ENCODE measurements around the gene SLC35F3. TPM values are rescaled to one million over a fixed set of nuclear protein-coding genes. Genes with fewer than 3 reads are reported as not detected.

Gene SLC35F3
- polyA plus RNA-seq, 1 of the 3 experiments (the other 2 are of a cell fraction) = 0.87 TPM

- Histone ChIP-seq H3K27me3 (ENCODE audit: insufficient read depth) (no peaks in the 10 kb centered on the region), H3K4me3 (ENCODE audit: low read depth in 2 of 2, low read length in 1 of 2) (no peak overlapping the region), H3K9me2 (no peaks in the 10 kb centered on the region), H3K79me2 (ENCODE audit: insufficient read depth) (no peaks in the 10 kb centered on the region), H3K9ac (no peak overlapping the region), H4K20me1 (ENCODE audit: insufficient read depth) (no peaks in the 10 kb centered on the region), H2AFZ (ENCODE audit: low read depth) (no peak overlapping the region), H3K9me3 (no peaks in the 10 kb centered on the region), H3K4me2 (no peak overlapping the region), H3K36me3 (replicated peaks in 1 of 2; ENCODE audit: control insufficient read depth in 1 of 2, insufficient read depth in 2 of 2, low read length in 1 of 2) (no peaks in the 10 kb centered on the region), H3K27ac (ENCODE audit: low read depth in 2 of 2, low read length in 1 of 2) (no peak overlapping the region), H3F3A (replicated peaks; ENCODE audit: insufficient read depth) (no peaks in the 10 kb centered on the region), H3K4me1 (ENCODE audit: control insufficient read depth in 1 of 2, insufficient read depth in 2 of 2, low read depth in 1 of 2, low read length in 1 of 2) (no peaks in the 10 kb centered on the region)
- WGBS (ENCODE audit: low lambda C conversion rate) = 35% methylated on average over 3 of the region's 3 CpGs
- no peak for DNase-seq
- TF ChIP-seq EZH2phosphoT487 (IDR thresholded peaks at IDR 0.05; ENCODE audit: borderline replicate concordance, low read depth) (no peak), FOXJ3 (CRISPR knock-in tag; IDR thresholded peaks at IDR 0.05) (no peak), RFX5 (IDR thresholded peaks at IDR 0.05; ENCODE audit: low read length) (no peak), SIN3A (IDR thresholded peaks at IDR 0.05; ENCODE audit: borderline replicate concordance, low read depth, low read length) (no peak), MAX (IDR thresholded peaks at IDR 0.05; ENCODE audit: low read depth) (no peak), USF2 (IDR thresholded peaks at IDR 0.05; ENCODE audit: borderline replicate concordance, low read depth, low read length) (no peak)
- CTCF ChIA-PET = no interaction called here
- POLR2A ChIA-PET = no interaction called here
Observed at GRCh38 chr1:233962878-233963277, 58.4 kb downstream of the SLC35F3 start.

GRCh38 chr1:233965856-233966255 is 61.4 kb downstream of the SLC35F3 start:
- Histone ChIP-seq H4K20me1 (ENCODE audit: insufficient read depth) (no peaks in the 10 kb centered on the region), H3K36me3 (replicated peaks in 1 of 2; ENCODE audit: control insufficient read depth in 1 of 2, insufficient read depth in 2 of 2, low read length in 1 of 2) (no peaks in the 10 kb centered on the region), H3K4me3 (ENCODE audit: low read depth in 2 of 2, low read length in 1 of 2) (no peak overlapping the region), H3K4me1 (ENCODE audit: control insufficient read depth in 1 of 2, insufficient read depth in 2 of 2, low read depth in 1 of 2, low read length in 1 of 2) (no peaks in the 10 kb centered on the region), H2AFZ (ENCODE audit: low read depth) (no peak overlapping the region), H3K9me2 (no peaks in the 10 kb centered on the region), H3K27me3 (ENCODE audit: insufficient read depth) (no peaks in the 10 kb centered on the region), H3K27ac (ENCODE audit: low read depth in 2 of 2, low read length in 1 of 2) (no peak overlapping the region), H3K4me2 (no peak overlapping the region), H3K9me3 (no peaks in the 10 kb centered on the region), H3F3A (replicated peaks; ENCODE audit: insufficient read depth) (no peaks in the 10 kb centered on the region), H3K79me2 (ENCODE audit: insufficient read depth) (no peaks in the 10 kb centered on the region), H3K9ac (no peak overlapping the region)
- CTCF ChIA-PET = interaction anchor here (1.2 kb wide), 1 partner anchor 525 kb away, joined by 4 read pairs; no protein-coding TSS in a partner anchor
- TF ChIP-seq TCF12 (IDR thresholded peaks at IDR 0.05) (no peak), ELF1 (IDR thresholded peaks at IDR 0.05) (no peak), USF1 (IDR thresholded peaks at IDR 0.05; ENCODE audit: borderline replicate concordance, low read depth) (no peak), MAX (IDR thresholded peaks at IDR 0.05; ENCODE audit: low read depth) (no peak), SIN3A (IDR thresholded peaks at IDR 0.05; ENCODE audit: borderline replicate concordance, low read depth, low read length) (no peak), ZBTB33 (IDR thresholded peaks at IDR 0.05; ENCODE audit: borderline replicate concordance, low read depth) (no peak), RFX5 (IDR thresholded peaks at IDR 0.05; ENCODE audit: low read length) (no peak), RXRA (IDR thresholded peaks at IDR 0.05; ENCODE audit: borderline replicate concordance, low read depth) (no peak), EP300 (IDR thresholded peaks at IDR 0.05; ENCODE audit: borderline replicate concordance in 1 of 2, low read depth in 1 of 2, low read length in 1 of 2) (no peak), NRF1 (IDR thresholded peaks at IDR 0.05; ENCODE audit: low read depth, low read length) (no peak), CTCF (IDR thresholded peaks at IDR 0.05) (no peak), PBX3 (IDR thresholded peaks at IDR 0.05) (no peak), GABPA (IDR thresholded peaks at IDR 0.05; ENCODE audit: low read depth) (no peak), RAD21 (IDR thresholded peaks at IDR 0.05; ENCODE audit: low read length) (no peak), TEAD4 (IDR thresholded peaks at IDR 0.05; ENCODE audit: borderline replicate concordance, insufficient read depth) (no peak), MEF2A (IDR thresholded peaks at IDR 0.05; ENCODE audit: borderline replicate concordance, low read depth) (no peak), TAF1 (IDR thresholded peaks at IDR 0.05; ENCODE audit: borderline replicate concordance, low read depth, low read length) (no peak)
- DNase-seq = no peak
- POLR2A ChIA-PET = no interaction called here

All from SK-N-SH (cell line).